Measurements from ENCODE around the gene FCRL2. TPM values are rescaled to one million over a fixed set of nuclear protein-coding genes. Genes with fewer than 3 reads are reported as not detected.
A peak's percentile ranks its signal among the peaks of the same experiment; 100 is the strongest.

FCRL2 gene
- total RNA-seq: 1 to 10 TPM in 1 of 5 experiments, under 1 TPM in 2, not detected in 2; 0.27 to 3.2 (median 0.64) TPM
- under 1 TPM in 1 of 2 donors, not detected in 1; 0.09 TPM for polyA plus RNA-seq
- total RNA-seq: not detected

DNA sequence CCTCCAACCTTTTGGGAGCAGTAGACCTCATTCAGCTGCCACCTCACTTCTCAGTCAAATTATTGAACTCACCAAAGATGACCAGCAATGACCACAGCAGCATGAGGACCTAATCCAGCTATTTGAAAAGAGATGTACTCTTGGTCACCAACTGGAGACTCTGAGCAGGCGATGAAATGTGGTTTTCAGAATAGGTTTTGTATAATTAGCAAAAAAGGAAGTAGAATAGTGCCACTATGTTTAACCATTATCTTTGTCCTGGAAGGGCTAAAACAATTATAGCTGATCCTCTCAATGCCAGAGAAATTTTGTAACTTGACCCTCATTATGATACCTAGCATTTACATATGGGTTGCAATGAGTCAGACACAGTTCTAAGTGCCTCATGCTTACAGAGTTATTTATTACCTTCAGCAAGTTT, at the start of gene FCRL2:
TSS of gene FCRL2 (minus strand) at position 162 of the 421 bp plus-strand sequence. CDS start at position 103, 59 bp downstream.
- intact Hi-C loops (cut with micrococcal nuclease): no loop called here
- ChIA-PET CTCF (no interaction called here), POLR2A (no interaction called here)
- DNase-seq (no peak), ATAC-seq (no peak)
- Mint-ChIP-seq H3K36me3 (no peaks in the 10 kb centered on the region), H3K4me1 (peaks cover 0 to 5% (median 0%) of the 10 kb centered on the region in 7 donors), H3K27me3 (peaks cover 3 to 24% (median 9%) of the 10 kb centered on the region in 5 donors), H3K9me3 (peaks cover 0 to 6% (median 0%) of the 10 kb centered on the region in 11 donors), H3K27ac (no peak within 1 kb of the TSS), H3K4me3 (no peak within 1 kb of the TSS)
- H3K4me1 ChIP-seq (ENCODE audit: control insufficient read depth in 2 of 2, insufficient read depth in 2 of 2, low read length in 2 of 2): no peaks in the 10 kb centered on the region
- no peaks in the 10 kb centered on the region for H3K27me3 ChIP-seq (ENCODE audit: control insufficient read depth in 2 of 2, insufficient read depth in 2 of 2, low read length in 2 of 2)
- no peak within 1 kb of the TSS for H3K4me3 ChIP-seq (ENCODE audit: low read length)
- no peak within 1 kb of the TSS for H3K27ac ChIP-seq (ENCODE audit: low read depth, low read length)
- H3K36me3 ChIP-seq (ENCODE audit: control insufficient read depth in 2 of 3, insufficient read depth in 3 of 3, low read length in 3 of 3): no peaks in the 10 kb centered on the region
- H3K9me3 ChIP-seq (ENCODE audit: control insufficient read depth in 2 of 3, low read length in 3 of 3): no peaks in the 10 kb centered on the region

DNA sequence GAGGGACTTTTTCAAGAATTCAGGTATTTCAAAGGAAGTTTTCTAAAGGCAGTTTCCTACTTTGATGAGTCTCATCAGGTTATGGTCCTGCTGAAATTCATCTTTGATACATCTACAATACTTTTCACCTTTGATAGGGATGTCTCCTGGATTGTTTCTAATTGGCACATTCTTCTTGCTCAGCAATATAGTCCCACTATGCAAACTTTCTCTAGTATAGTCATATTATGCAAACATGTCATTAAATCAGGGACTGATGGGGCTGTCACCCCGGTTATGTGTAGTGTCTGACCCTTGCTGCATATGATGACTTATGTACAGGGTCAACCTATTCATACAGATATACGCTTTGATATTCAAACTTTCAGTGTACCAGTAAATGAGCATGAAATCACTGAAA, 43.4 kb upstream of the FCRL2 start:
- peaks cover 0 to 4% (median 0%) of the 10 kb centered on the region in 11 donors for H3K9me3 Mint-ChIP-seq

GRCh38 chr1:157819896-157820295, 43.0 kb upstream of the FCRL2 start, which contains the start of gene FCRL1:
Gene FCRL1 (minus strand): TSS chr1:157820120. CDS start chr1:157820037, 83 bp downstream.
- H3K9me3 Mint-ChIP-seq: peaks cover 0 to 8% (median 0%) of the 10 kb centered on the region in 11 donors
- H3K36me3 Mint-ChIP-seq: no peaks in the 10 kb centered on the region

More for the DNA sequence above, 43.4 kb upstream of the FCRL2 start:
- Histone ChIP-seq H3K27me3 (ENCODE audit: control insufficient read depth in 2 of 2, insufficient read depth in 2 of 2, low read length in 2 of 2) (no peaks in the 10 kb centered on the region), H3K36me3 (ENCODE audit: control insufficient read depth in 2 of 3, insufficient read depth in 3 of 3, low read length in 3 of 3) (no peaks in the 10 kb centered on the region), H3K4me3 (ENCODE audit: low read length) (no peak overlapping the region), H3K4me1 (ENCODE audit: control insufficient read depth in 2 of 2, insufficient read depth in 2 of 2, low read length in 2 of 2) (no peaks in the 10 kb centered on the region), H3K9me3 (ENCODE audit: control insufficient read depth in 2 of 3, low read length in 3 of 3) (no peaks in the 10 kb centered on the region), H3K27ac (ENCODE audit: low read depth, low read length) (no peak overlapping the region)
- DNase-seq (no peak), ATAC-seq (no peak)
- Mint-ChIP-seq H3K27me3 (peaks cover 0 to 35% (median 19%) of the 10 kb centered on the region in 5 donors), H3K4me3 (no peak overlapping the region), H3K36me3 (no peaks in the 10 kb centered on the region), H3K27ac (no peak overlapping the region), H3K4me1 (no peaks in the 10 kb centered on the region)
- POLR2A ChIA-PET: interaction anchor here (0.6 to 1.3 kb wide), 2 partner anchors 9 to 983 kb away, joined by 3 read pairs; no protein-coding TSS in a partner anchor
- intact Hi-C loops (cut with micrococcal nuclease): no loop called here
- CTCF ChIA-PET: no interaction called here

GRCh38 chr1:157819215-157819614, 42.3 kb upstream of the FCRL2 start:
- ATAC-seq (no peak), DNase-seq (no peak)
- no peak overlapping the region for H3K4me3 Mint-ChIP-seq
- Histone ChIP-seq H3K36me3 (ENCODE audit: control insufficient read depth in 2 of 3, insufficient read depth in 3 of 3, low read length in 3 of 3) (no peaks in the 10 kb centered on the region), H3K27ac (ENCODE audit: low read depth, low read length) (no peak overlapping the region), H3K4me1 (ENCODE audit: control insufficient read depth in 2 of 2, insufficient read depth in 2 of 2, low read length in 2 of 2) (no peaks in the 10 kb centered on the region), H3K4me3 (ENCODE audit: low read length) (no peak overlapping the region), H3K27me3 (ENCODE audit: control insufficient read depth in 2 of 2, insufficient read depth in 2 of 2, low read length in 2 of 2) (no peaks in the 10 kb centered on the region), H3K9me3 (ENCODE audit: control insufficient read depth in 2 of 3, low read length in 3 of 3) (no peaks in the 10 kb centered on the region)
- no peak overlapping the region for H3K27ac Mint-ChIP-seq
- CTCF ChIA-PET: no interaction called here
- no peaks in the 10 kb centered on the region for H3K4me1 Mint-ChIP-seq
- intact Hi-C loops (cut with micrococcal nuclease): no loop called here
- H3K27me3 Mint-ChIP-seq: peaks cover 0 to 32% (median 21%) of the 10 kb centered on the region in 5 donors
- POLR2A ChIA-PET: no interaction called here
- no peaks in the 10 kb centered on the region for H3K36me3 Mint-ChIP-seq
- peaks cover 0 to 14% (median 1%) of the 10 kb centered on the region in 11 donors for H3K9me3 Mint-ChIP-seq

More at GRCh38 chr1:157819896-157820295, 43.0 kb upstream of the FCRL2 start, which contains the start of gene FCRL1:
- Histone ChIP-seq H3K9me3 (ENCODE audit: control insufficient read depth in 2 of 3, low read length in 3 of 3) (no peaks in the 10 kb centered on the region), H3K36me3 (ENCODE audit: control insufficient read depth in 2 of 3, insufficient read depth in 3 of 3, low read length in 3 of 3) (no peaks in the 10 kb centered on the region), H3K4me3 (ENCODE audit: low read length) (no peak within 1 kb of the TSS), H3K4me1 (ENCODE audit: control insufficient read depth in 2 of 2, insufficient read depth in 2 of 2, low read length in 2 of 2) (no peaks in the 10 kb centered on the region), H3K27me3 (ENCODE audit: control insufficient read depth in 2 of 2, insufficient read depth in 2 of 2, low read length in 2 of 2) (no peaks in the 10 kb centered on the region), H3K27ac (ENCODE audit: low read depth, low read length) (no peak within 1 kb of the TSS)
- no peaks in the 10 kb centered on the region for H3K4me1 Mint-ChIP-seq
- ChIA-PET POLR2A (interaction anchor here (1.3 kb wide), 1 partner anchor 9 kb away, joined by 3 read pairs; no protein-coding TSS in a partner anchor), CTCF (no interaction called here)
- DNase-seq (no peak), ATAC-seq (peak; percentile 55)
- intact Hi-C loops (cut with micrococcal nuclease): no loop called here
- H3K27me3 Mint-ChIP-seq: peaks cover 0 to 36% (median 22%) of the 10 kb centered on the region in 5 donors
- H3K4me3 Mint-ChIP-seq: no peak within 1 kb of the TSS
- H3K27ac Mint-ChIP-seq: no peak within 1 kb of the TSS

DNA sequence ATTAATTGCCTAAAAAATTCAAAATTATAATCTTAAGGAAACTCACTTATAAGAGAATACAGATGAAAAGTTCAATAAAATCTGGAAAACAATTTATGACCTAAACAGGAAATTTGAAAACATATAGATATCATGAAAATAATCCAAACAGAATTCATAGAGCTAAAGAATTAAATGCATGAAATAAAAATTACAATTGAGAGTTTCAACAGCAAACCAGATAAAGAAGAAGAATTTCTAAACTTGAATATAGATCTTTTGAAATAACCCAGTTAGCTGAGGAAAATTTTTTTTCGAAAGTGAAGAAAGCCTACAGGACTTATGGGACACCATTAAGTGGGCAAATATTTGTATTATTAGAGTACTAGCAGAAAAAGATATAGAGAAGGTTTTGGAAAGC, 36.3 kb upstream of the FCRL2 start:
- Mint-ChIP-seq H3K4me3 (no peak overlapping the region), H3K27me3 (peaks cover 0 to 37% (median 31%) of the 10 kb centered on the region in 5 donors), H3K9me3 (peaks cover 3 to 39% (median 15%) of the 10 kb centered on the region in 11 donors), H3K36me3 (peaks cover 0 to 16% (median 0%) of the 10 kb centered on the region in 5 donors), H3K27ac (no peak overlapping the region), H3K4me1 (no peaks in the 10 kb centered on the region)
- no peak for DNase-seq
- no peak overlapping the region for H3K4me3 ChIP-seq (ENCODE audit: low read length)
- H3K4me1 ChIP-seq (ENCODE audit: control insufficient read depth in 2 of 2, insufficient read depth in 2 of 2, low read length in 2 of 2): no peaks in the 10 kb centered on the region
- ChIA-PET POLR2A (no interaction called here), CTCF (no interaction called here)
- ATAC-seq: no peak
- peaks cover 0 to 18% (median 0%) of the 10 kb centered on the region in 3 experiments for H3K9me3 ChIP-seq (ENCODE audit: control insufficient read depth in 2 of 3, low read length in 3 of 3)
- H3K27ac ChIP-seq (ENCODE audit: low read depth, low read length): no peak overlapping the region
- intact Hi-C loops (cut with micrococcal nuclease): no loop called here
- no peaks in the 10 kb centered on the region for H3K27me3 ChIP-seq (ENCODE audit: control insufficient read depth in 2 of 2, insufficient read depth in 2 of 2, low read length in 2 of 2)
- H3K36me3 ChIP-seq (ENCODE audit: control insufficient read depth in 2 of 3, insufficient read depth in 3 of 3, low read length in 3 of 3): no peaks in the 10 kb centered on the region

DNA sequence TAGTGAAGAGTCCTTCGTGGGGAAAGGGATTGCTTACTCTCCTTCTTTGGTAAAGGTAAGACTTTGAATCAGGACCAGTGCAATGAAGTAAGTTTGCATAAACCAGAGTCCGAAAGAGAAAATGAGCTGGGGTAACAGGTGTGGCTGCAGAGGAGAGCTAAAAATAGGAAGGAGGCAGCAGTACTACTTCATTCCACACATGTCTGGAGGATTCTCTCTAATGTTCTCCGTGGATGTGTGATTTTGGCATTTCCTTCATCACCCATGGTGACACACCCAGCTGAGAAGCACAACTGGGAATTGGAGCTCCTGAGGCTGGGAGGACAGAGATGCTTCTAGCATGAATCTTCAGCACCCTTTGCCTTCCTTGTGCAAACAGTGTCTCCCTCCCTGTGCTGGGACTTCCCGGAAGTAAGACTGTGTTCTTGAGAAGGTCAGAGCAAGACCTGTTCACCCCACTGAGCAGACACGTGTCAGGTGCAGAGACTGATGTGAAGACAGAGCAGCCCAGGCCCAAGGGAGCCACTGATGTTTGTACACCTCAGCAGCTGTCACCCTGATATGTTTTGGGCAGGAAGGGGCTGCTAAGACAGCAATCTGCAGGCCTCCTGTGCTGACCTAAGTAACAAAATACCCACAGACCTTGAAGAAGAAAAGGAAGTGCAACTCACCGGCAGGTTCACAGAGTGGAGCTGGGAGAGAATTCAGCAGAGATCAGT, 29.7 kb upstream of the FCRL2 start:
- no peak overlapping the region for H3K27ac Mint-ChIP-seq
- intact Hi-C loops (cut with micrococcal nuclease): no loop called here

More for the DNA sequence above, 29.7 kb upstream of the FCRL2 start:
- H3K27me3 ChIP-seq (ENCODE audit: control insufficient read depth in 2 of 2, insufficient read depth in 2 of 2, low read length in 2 of 2): no peaks in the 10 kb centered on the region
- H3K4me1 ChIP-seq (ENCODE audit: control insufficient read depth in 2 of 2, insufficient read depth in 2 of 2, low read length in 2 of 2): no peaks in the 10 kb centered on the region
- peaks cover 0 to 10% (median 2%) of the 10 kb centered on the region in 11 donors for H3K9me3 Mint-ChIP-seq
- ATAC-seq: peak; percentile 54
- DNase-seq: no peak
- H3K36me3 Mint-ChIP-seq: peaks cover 0 to 4% (median 0%) of the 10 kb centered on the region in 5 donors
- H3K27ac ChIP-seq (ENCODE audit: low read depth, low read length): no peak overlapping the region
- no peaks in the 10 kb centered on the region for H3K36me3 ChIP-seq (ENCODE audit: control insufficient read depth in 2 of 3, insufficient read depth in 3 of 3, low read length in 3 of 3)
- no peak overlapping the region for H3K4me3 ChIP-seq (ENCODE audit: low read length)
- ChIA-PET CTCF (no interaction called here), POLR2A (no interaction called here)
- H3K27me3 Mint-ChIP-seq: peaks cover 7 to 39% (median 15%) of the 10 kb centered on the region in 5 donors
- no peak overlapping the region for H3K4me3 Mint-ChIP-seq
- peaks cover 0 to 2% (median 0%) of the 10 kb centered on the region in 7 donors for H3K4me1 Mint-ChIP-seq
- peaks cover 0 to 4% (median 0%) of the 10 kb centered on the region in 3 experiments for H3K9me3 ChIP-seq (ENCODE audit: control insufficient read depth in 2 of 3, low read length in 3 of 3)

Data from naive thymus-derived CD4-positive, alpha-beta T cell (primary cell).